Non-pigmented ciliary epithelial cell (primary cell): ENCODE measurements around the gene IHH.

Experiments used
- DNase-seq: peaks from one replicate; pipeline ENCODE4 v3.0.0-alpha.2; 2010; ENCODE audit warnings: low read depth

Gene IHH

DNA sequence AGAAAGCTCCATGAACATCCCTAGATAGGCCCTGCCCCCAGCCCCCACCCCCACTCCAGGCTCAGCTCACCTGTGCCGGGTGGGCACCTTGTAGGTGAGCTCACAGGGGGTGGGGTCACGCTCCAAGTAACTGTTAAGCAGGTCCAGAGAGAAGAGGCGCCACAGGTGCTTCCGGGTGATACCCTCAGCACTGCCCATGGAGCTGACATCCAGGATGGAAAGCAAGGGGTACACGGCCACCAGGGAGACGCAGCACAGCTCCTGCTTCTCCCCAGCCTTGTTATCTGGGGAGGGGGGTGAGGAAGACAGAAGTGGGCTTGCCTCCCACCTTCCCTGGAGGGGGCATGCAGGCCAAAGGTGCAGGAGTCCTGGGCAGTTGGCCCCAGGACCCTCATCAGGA is 41.3 kb downstream of the IHH start:
- DNase-seq: no peak

DNA sequence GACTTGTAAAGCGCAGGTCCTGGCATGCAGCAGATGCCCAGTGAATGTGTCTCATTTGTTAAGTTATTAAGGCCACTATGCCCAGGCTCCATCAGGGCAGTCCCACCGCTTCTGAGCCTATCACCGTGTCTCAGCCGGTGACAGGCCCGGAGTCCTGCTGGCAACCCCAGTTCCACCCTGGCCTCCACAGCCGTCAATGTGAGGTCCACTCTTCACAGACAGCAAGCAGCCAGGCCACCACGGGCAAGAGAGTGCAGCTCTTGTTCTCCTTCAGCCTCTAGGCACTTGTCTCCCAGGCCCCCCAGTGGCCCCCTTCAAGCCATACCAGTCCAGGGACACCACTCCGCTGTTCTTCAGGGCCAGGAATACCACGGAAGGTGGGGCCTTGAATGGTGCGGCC is 42.0 kb downstream of the IHH start:
- no peak for DNase-seq

DNA sequence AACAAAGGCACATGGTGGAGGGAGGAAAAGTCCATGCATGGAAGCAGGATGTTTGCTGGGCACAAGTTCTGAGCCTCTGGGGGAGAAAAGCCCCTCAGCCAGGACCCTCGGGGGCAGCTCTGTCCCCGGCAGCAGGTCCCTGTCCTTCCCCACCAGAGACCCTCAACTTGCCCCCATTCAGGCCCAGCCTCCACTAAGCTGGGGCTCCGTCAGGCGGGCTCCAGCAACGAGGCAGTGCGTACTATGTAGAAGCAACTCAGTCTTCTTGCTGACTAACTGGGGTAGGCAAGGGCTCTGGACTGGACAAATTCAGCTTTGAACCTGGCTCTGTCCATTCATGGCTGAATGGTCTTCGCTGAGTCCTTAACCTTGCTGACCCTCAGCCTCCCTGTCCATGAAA is 42.4 kb downstream of the IHH start:
- DNase-seq: no peak

DNA sequence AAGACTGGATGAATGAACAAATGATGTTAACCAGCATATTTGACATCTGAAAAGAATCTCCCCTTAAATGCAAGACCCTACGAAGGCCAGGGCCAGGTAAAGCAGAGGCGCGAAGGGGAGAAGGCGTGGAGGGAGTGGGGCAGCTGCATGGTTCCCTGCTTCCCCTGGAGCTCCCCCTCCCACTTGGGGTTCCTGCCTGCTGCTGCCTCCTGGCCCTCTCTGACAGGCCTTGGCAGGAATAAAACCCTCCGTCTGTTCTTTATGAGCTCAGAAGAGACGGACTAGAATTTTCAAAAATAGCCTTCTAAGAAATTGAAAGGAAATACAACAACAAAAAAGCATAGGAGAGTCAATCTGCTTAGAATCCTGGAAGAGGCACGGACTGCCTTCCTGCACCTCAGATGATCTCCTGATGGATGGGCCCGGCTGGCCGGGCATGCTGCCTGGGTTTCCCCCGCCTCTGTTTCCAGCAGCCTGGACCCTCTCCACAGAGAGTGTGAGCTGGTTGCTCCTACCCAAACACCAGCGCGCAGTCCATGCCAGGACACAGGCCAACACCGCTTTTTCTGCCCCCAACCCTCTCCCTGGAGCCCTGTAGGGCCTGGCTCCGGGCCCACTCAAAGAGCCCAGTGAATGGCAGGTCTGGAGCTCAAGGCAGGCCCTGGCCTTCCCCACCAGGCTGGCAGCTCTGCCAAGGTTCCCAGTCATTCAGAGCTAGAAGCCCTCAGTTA is 43.4 kb downstream of the IHH start:
- DNase-seq: no peak

- DNase-seq: no peak
Measured at GRCh38 chr2:219016721-219017120, 44.0 kb downstream of the IHH start.

- DNase-seq: no peak
Measured at GRCh38 chr2:219010873-219011272, 49.8 kb downstream of the IHH start.

DNA sequence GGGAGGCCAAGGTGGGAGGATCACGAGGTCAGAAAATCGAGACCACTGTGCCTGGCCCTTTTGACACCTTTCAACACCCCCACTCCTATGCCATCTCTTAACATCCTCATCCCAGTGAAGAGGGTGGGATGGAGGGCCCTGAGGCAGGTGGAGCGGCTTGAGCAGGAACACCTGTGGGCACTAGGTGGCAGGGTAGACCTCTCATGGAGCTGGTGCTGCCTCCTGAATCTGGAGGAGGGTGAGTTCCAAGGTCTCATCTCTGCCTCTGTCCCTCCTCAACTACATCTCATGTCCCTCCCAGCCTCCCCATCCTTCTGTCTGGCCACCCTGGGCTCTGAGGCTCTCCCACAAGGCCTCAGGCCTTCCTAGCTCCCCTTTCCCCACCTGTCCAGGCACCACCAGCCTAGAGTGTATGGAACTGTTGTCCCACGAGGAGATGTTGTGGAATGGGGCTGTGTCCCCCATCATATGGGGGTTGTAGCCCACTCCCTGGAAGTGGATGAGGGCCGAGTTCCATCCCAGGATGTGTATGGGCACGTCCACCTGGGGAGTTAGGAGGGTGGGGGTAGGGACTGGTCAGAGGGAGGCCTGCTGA is 50.5 kb downstream of the IHH start:
- DNase-seq: no peak

- no peak for DNase-seq
Measured at GRCh38 chr2:219009294-219009693, 51.4 kb downstream of the IHH start.
